ENCODE measurements around the gene SIGLEC11.

- TF ChIP-seq CTCF (IDR thresholded peaks at IDR 0.05) (no peak), EZH2phosphoT487 (IDR thresholded peaks at IDR 0.05) (no peak), EZH2 (IDR thresholded peaks at IDR 0.05) (no peak)
These were observed 56.8 kb downstream of the SIGLEC11 start for GRCh38 chr19:49904136-49904535.
